GM18909 (cell line): ENCODE data around the gene C1orf115.
"Not testable (repeated sequence)": the region's sequence is repeated elsewhere in the genome, so short reads cannot be mapped to it uniquely, and the experiment has no call there.

Experiments
- ATAC-seq: cut with Tn5 transposase; IDR thresholded peaks from one replicate; pipeline ENCODE4 v1.9.1; 2021; ENCODE audit warnings: mild to moderate bottlenecking; ENCODE audit not compliant: unreplicated experiment, poor library complexity

The C1orf115 gene

DNA sequence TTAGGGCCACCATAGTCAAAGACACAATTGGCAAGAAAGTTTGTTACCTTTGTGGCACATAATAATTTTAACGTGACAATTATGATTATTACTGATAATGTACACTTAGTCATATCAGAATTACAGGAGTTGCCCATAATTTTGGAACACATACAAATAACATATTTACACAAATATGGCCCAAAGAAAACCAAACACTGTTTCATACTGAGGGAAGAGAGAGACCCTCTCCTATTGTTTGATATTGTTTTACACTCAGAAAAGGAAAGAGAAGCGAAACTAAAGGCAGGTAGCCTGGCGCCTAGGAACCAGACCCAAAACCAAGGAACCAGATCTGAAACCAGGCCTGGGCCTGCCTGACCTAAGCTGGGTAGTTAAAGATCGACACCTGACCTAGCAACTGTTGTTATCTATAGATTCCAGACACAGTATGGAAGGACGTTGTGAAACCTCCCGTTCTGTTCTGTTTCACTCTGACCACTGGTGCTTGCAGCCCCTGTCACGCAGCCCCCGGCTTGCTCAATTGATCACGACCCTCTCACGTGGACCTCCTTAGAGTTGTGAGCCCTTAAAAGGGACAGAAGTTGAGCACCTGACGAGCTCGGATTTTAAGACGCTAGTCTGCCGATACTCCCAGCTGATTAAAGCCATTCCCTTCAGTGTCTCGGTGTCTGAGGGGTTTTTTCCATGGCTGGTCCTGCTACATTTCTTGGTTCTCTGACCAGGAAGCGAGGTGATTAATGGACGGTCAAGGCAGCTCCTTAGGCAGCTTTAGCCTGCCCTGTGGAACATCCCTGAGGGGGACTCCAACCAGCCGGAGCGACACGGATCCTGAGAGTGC is 27.9 kb downstream of the C1orf115 start:
- peak; percentile 82 for ATAC-seq

DNA sequence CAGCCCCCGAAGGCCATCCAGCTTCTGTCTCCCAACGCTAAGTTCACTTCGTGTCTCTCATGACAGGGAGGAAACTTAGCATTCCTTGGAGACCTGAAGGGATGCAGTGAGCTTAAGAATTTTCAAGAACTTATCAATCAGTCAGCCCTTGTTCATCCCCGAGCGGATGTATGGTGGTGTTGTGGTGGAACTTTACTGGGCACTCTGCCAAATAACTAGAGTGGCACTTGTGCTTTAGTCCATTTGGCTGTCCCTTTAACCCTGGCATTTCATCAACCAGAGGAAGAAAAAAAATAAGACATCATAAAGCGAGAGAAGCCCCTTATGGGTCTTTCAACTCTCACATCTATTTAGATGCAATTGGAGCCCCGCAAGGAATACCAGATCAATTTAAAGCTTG is 31.1 kb downstream of the C1orf115 start:
- not testable (repeated sequence) for ATAC-seq

DNA sequence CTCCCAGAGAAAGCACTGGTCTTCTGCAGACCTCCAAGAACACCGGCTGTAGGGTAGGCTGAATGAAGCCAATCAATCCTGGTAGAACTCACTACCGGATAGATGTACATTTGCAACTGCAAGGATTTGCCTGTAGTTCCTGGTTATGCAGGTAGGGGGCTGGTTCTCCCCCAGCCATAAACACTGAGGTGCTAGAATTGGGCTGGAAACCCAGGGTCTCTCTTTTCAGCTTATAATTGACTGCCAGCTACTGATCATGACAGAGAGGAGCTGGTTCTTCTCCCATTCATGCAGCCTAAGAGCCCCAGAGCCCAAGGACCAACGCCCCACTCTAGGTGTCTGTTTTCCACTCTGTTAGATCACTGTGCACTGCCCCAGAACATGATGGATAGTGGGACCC is 36.5 kb downstream of the C1orf115 start:
- ATAC-seq = no peak

DNA sequence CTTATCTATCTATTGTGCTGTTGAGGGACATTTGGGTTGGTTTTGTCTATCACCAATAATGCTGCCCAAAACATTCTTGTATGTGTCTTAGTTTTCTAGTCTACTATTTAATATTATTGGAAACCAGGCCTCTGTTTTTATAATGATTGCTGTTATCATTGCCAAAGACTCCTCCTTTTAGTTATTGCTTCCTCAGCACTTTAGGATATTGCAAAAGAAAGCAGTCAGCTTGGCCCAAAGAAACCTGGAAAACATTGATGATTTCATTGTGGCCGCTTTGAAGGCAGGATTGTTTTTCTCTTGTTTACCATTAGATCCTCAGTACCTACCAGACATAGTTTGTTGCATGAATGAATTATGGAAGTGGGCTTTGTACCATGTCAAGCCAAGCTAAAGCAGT is 37.4 kb downstream of the C1orf115 start:
- no peak for ATAC-seq

DNA sequence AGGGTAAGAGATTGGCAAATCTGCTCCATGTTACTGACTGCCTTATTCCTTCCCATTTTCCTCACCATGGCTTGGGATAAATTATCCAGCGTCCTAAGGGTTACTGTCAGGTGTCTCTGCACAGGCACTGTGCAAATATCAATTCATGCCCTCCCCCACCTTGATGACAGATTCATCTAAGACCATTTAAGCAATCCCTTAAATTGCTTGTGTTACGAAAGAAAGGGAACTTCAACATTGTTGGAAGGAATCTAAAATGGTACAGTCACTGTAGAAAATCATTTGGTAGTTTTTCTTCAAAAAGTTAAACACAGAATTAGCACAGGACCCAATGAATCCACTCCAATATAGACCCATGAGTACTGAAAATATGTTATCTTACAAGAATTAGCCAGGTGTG is 40.3 kb downstream of the C1orf115 start:
- no peak for ATAC-seq

DNA sequence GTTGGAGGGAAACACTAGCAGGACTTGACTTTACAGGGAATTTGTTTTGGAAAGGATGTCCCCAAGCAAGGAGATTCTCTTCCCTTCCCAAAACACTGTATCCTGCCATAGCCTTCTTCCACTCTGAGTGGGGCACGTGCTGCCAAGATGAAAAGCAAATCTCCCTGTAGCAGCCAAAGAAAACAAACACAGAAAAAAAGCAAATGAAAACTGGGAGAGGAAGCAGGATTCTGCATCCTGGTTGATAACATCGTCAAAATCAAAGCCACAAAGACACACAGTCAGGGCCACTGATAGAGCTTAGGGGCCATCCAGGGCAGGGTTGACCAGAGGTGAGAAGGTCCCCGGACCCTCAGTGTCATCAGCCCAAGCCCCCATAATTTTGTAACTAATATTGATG is 42.0 kb downstream of the C1orf115 start:
- no peak for ATAC-seq

DNA sequence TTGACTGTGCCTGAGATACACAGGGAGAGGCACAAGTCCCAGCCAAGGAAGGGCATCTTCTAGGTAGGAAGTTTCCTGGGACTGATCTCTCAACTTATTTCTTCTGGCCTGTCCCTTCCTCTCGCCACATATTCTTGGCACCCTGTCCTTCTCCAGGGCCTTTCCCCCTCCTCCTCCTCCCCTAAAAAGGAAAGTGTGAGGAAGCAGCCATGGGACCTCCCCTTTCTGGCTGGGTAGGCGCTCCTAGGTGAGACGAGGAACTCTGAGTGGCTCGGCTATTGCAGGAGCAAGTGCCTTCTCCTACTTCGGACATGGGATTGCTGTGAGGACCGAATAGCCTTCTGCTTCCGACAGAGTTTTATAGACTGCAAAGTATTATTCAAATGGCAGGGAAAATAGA is 42.5 kb downstream of the C1orf115 start:
- ATAC-seq = no peak

DNA sequence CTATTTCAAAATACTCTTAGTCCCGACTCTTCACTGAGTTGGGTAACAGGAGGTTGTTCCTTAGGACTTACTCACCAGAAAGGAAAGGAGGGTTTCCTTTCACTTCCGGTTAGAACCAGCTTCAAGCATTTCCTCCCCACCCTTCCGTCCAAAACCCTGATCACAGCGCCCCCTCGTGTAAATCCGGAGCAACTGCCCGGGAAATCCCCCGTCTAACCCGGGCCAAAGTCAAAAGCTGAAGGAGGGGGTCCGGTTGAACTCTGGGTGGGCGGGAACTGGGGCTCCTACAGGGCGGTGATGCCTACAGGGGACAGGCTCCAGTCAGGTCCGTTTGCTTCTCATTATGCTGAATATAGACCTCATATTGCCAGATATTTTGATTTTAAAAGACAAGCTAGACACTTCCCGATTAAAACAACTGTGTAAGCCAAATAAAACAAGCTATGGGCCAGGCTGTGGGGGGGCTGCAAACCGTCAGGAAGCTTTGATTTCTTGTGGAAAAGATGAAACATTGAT is 43.0 kb downstream of the C1orf115 start:
- peak; percentile 91 for ATAC-seq

DNA sequence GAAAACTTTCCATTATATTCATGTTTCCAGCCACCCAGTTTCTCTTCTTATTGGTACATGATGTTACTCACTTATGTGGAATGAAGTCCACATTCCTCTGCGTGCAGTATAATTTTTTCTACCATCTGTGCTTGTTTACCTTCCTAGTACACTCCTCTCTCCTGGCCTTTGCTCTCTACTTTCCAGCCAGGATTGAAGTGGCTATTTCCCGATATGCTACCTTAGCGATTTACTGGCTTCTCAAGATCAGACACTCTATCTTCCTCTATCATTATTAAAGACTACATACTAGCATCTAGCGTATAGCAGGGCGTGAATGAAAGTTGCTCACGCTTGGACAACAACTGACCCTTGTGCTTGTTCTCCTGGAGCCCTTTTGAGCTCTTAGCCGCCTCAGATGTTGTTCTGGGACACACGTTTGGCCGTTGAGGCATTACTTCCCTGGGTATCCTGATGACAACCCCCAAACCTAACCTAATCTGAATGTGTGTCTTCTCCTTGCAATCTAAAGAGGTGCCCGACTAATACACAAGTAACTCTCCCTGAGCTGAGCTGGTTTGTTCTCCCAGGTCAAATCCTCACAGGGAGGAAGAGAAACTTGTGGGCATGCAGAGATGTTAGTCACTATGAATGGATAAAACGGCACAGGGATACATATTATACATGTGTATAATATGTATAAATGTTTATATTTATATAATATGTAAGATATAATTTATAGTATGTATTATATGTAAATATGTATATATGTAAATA is 44.6 kb downstream of the C1orf115 start:
- ATAC-seq = no peak

DNA sequence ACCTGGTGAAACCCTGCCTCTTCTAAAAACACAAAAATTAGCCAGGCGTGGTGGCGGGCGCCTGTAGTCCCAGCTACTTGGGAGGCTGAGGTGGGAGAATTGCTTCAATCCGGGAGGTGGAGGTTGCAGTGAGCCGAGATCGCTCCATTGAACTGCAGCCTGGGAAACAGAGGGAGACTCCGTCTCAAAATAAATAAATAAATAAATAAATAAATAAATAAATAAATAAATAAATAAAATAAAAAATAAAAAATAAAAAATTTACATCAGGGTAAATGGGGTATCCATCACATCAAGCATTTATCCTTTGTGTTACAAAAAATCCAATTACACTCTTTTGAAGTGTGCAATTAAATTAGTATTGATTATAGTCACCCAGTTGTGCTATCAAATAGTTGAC is 46.1 kb downstream of the C1orf115 start:
- not testable (repeated sequence) for ATAC-seq

DNA sequence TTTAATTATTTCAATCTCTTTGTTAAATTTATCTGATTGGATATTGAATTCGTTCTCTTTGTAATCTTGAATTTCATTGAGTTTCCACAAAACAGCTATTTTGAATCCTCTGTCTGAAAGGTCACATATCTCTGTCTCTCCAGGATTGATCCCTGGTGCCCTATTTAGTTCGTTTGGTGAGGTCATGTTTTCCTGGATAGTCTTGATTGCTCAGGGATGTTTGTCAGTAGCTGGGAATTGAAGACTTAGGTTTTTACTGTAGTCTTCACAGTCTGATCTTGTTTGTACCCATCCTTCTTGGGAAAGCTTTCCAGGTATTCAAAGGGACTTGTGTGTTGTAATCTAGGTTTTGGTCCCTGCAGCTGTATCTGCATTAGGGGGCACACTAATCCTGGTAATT is 51.2 kb downstream of the C1orf115 start:
- ATAC-seq = no peak

DNA sequence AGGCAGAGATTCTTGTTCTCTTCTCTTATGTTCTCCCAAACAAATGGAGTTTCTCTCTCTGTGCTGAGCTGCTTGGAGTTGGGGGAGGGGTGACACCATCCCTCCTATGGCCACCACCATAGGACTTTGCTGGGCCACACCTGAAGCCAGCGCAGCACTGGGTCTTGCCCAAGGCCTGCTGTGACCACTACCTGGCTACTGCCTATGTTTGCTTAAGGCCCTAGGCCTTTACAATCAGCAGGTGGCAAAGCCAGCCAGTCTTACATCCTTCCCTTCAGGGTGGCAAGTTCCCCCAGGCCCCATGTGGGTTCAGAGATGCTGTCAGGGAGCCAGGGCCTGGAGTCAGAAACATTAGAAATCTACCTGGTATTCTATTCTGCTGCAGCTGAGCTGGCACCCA is 51.7 kb downstream of the C1orf115 start:
- no peak for ATAC-seq

DNA sequence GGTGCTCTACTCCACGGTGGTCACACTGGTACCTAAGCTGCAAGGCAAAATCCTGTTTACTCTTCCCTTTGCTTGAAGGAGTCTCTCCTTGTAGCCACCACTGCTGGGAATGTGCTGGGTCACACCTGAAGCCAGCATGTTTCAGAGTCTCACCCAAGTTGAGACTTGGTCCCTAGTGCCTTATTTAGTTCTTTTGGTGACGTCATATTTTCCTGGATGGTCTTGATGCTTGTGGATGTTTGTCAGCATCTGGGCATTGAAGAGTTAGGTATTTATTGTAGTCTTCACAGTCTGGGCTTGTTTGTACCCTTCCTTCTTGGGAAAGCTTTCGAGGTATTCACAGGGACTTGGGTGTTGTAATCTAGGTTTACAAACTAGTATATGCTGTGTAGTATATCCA is 52.4 kb downstream of the C1orf115 start:
- no peak for ATAC-seq

DNA sequence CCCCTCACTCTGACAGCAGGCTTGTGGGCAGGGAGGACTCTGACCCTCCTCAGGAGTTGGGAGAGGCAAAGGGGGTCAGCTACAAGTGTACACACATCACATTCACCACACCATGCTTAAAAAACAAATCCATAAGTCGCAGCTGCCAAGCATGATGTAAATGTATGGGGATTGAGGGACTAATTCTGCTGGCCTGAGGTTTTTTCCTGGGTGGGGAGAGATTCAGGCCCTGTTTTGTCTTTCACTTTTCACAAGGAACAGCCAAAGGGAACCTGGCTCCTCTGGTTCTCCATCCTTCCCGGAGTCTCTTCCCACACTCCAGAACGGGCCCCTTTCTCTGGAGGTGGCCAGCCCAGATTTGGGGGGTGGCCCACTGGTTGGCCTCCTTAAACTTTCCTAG is 56.7 kb downstream of the C1orf115 start:
- ATAC-seq = no peak

DNA sequence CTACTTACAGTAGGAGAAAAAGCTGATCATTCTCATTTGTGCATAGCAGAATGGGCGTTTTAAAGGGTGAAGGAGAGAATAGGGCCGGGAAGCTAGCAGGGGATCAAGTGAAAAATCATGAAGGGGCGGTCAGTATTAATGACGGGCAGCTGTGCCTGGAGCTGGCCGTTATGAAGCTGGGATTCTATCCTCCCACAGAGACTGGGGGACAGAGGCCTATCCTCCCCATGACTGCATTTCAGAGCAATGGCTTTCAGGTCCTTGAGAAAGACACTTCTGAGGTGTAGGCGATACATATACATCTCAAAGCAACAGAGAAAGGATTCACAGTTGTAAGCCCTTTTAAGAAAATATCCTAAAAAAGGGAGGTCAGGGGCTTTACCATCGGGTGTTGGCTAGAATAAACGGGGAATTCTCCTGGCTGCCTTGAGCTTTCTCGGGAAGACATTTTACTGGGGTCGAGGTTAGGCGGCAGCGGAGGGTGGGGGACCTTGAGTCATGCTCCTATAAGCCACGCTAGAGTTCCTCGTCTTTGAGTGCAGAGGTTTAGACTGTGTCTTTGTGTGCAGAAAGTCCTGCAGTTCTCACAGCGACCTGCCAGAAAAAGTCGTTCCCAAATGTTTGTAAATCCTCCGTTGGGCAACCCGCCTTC is 57.4 kb downstream of the C1orf115 start:
- peak; percentile 20 for ATAC-seq

DNA sequence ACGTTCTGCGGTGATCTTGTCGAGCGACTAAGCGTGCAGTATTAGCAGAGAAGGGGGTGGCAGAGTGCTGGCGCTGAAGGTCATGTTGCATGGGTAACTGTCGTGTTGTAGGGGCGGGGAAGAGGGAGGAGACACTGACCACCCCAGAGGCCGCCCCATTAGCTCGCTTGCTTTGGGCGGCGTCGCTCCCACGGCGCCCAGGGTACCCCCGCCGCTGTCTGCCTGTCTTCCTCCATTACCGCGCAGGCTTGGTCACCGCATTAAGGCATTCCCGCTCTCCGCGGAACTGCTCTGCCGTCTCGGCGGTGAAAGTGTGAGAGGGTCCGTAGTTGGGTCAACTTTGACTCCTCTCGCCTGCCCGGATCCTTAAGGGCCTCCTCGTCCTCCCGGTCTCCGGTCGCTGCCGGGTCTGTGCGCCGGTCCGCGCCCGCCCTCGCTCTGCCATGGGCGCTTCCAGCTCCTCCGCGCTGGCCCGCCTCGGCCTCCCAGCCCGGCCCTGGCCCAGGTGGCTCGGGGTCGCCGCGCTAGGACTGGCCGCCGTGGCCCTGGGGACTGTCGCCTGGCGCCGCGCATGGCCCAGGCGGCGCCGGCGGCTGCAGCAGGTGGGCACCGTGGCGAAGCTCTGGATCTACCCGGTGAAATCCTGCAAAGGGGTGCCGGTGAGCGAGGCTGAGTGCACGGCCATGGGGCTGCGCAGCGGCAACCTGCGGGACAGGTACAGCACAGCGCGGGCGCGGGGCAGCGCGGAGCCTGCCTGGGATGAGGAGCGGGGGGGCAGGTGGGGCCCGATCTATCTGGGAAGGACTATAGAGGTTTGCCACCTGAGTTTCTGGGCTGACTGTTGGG is 58.1 kb downstream of the C1orf115 start, which contains the start of gene MTARC2:
MTARC2 (plus strand) TSS at position 234 of the 846 bp plus-strand sequence; CDS start at position 444, 210 bp downstream.
- peak; percentile 93 for ATAC-seq
